AML-193 (cell line): ENCODE measurements around the gene MESD.

Experiments
- DNase-seq, 2 experiments: peaks; one replicate each; lab custom pipeline; 2025; lab: John Stamatoyannopoulos, UW

The MESD gene

GRCh38 chr15:80937718-80938117, 51.9 kb downstream of the MESD start:
- DNase-seq, result no peak

- no peak for DNase-seq
Measured at GRCh38 chr15:80936288-80937078, 53.1 kb downstream of the MESD start.

GRCh38 chr15:80934761-80935221, 54.8 kb downstream of the MESD start:
- DNase-seq, result no peak

DNA sequence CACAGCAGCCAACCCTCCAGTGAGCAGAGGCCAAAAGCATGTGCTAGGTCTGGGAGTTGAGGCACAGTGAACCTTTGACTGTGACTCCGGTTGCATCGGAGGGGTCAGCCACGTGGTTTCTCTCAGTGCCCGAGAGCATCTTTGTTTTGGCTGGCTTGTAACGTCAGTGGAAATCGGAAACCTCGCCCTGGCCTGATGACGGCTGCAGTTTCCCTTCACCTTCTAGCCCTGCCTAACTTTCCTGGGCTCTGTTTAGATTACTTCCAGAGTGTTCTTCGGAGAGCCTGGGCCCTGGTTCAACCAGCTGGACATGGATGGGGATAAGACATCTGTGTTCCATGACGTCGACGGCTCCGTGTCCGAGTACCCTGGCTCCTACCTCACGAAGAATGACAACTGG, 56.6 kb downstream of the MESD start:
- DNase-seq, result no peak

DNA sequence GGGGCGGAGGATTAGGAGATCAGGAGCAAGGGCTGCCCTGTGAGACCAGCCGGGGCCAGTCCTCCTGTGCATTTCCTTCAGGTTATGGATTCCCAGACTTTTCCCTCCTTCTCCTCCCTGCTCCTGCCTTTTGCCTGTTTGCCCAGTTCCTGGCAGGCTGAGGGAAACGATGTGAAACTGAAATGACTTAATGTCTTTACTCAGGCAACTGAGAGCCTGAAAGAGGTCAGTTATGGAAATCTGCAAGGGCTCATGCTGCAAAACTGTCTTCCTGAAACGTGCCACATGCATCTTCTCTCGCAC, 57.2 kb downstream of the MESD start:
- DNase-seq, result no peak

DNA sequence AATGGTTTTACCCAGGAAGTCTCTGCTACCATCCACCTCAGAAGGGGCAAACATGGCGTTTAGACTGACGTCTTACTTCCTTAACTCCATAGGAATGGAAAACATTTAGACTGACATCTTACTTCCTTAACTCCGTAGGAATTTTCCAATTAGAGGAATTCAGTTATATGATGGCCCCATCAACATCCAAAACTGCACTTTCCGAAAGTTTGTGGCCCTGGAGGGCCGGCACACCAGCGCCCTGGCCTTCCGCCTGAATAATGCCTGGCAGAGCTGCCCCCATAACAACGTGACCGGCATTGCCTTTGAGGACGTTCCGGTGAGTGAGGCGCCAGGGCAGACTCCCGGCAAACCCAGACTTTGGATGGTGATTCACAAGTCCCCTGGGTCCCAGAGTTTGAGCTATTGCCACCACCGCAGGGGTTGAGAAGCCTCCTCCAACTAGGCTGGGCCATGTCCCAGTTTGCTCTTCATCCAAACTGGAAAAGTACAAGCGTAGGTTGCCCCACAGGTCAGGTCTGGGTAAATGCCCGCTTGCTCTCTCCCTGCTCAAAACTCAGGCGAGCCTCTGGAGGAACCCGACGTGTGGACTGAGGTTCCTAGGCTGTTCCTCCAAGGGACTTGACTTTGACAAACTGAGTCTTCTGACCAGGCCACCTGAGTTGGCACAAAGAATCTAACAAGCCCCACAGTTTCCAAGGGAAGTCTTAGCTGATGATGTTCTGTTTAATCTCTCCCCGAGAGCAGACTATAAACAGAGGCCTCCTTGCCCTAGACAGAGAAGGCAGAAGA, 57.7 kb downstream of the MESD start:
- DNase-seq, result no peak

DNA sequence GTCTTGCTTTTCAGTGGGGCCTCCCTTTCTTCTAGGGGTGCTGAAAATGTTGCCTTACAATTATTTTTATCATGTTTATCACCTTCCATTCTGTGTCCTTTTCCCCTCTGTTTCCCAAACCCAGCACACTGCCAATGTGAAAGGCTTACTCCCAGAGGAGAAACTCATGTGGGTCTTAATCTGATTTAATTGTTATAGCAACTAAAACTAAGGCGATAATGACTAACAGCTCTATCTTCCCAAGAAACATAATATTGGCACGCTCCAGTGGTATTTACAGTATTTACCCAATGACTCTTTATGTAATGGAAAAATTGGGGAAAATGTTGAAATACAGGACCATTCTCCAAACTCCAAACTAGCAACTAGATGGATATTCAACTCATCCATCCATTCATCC, 58.4 kb downstream of the MESD start:
- DNase-seq, result no peak

DNA sequence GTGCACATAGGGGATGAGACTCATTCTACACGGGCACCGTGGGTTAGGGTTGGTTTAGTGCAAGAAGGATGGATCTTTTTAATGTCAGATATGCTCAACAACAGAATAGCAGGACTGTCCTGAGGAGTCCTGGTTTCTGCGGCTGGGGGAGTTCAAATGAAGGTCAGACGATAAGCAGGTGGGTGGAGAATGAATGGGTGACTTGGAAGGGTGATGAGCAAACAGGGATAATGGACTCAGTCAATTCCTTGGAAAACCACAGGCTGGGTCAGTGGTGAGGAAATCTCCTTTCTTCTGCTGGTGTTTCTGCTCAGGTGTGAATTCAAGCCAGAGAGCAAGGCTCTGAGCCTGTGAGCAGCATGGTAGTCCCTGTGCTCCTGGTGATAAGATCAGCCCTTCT, 59.9 kb downstream of the MESD start:
- no peak for DNase-seq

GRCh38 chr15:80929225-80929624, 60.4 kb downstream of the MESD start:
- no peak for DNase-seq

DNA sequence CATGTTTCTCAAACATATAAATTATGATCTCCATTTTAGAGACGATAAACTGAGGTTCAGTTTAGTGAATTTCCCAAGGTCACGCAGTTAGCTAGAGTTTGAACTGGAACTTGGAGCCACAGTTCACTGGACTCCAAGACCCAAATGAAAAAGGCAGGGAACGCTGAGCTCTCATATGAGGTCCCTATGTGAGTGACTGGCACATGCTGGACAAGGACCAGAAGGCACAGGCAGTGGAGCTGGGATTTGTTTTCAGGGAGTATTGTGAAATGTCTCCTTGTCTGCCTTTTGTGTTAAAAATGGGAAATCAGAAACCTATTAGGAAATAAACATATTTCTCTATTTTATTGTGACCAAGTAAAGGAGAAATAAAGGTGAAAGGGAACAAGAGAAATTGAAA, 63.5 kb downstream of the MESD start:
- DNase-seq, result no peak

- no peak for DNase-seq
Measured at GRCh38 chr15:80925597-80926059, 64.0 kb downstream of the MESD start.

DNA sequence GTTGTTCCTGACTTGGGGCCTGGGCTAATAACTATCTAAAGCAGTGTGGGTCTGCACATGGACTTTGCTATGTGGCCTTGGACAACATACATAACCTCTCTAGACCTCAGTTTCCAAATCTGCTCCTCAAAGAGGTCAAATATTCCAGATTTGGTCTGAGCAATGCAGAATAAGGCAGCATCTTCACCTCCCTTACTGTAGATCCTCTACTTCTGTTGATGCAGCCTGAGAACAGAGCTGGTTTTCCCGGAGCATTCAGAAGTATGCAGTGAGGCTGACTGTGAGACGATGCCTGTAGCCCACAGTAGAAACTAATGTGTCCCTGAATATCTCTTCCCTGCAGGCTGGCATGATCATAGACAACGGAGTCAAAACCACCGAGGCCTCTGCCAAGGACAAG, 65.3 kb downstream of the MESD start:
- no peak for DNase-seq

DNA sequence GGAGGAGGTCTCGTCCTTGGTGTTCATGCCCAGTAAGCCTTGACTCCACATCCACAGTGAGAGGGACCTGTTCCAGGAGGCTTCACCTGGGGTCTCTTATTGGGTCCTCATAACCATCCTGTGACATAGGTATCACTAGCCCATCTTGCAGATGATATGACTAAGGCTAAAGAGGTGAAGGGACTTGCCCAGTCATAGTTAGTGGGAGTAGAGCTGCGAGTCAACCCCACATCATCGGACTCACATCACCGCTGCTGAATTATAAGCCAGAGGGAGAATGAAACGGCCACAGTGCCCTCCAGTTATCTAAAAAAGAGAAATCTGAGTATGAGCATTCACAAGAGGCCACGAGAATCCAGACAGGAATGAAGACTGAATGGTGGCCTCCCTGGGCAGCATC, 66.0 kb downstream of the MESD start:
- no peak for DNase-seq

GRCh38 chr15:80921736-80922410, 67.7 kb downstream of the MESD start:
- DNase-seq, result no peak

- DNase-seq, result no peak
Measured at GRCh38 chr15:80920271-80920699, 69.3 kb downstream of the MESD start.

DNA sequence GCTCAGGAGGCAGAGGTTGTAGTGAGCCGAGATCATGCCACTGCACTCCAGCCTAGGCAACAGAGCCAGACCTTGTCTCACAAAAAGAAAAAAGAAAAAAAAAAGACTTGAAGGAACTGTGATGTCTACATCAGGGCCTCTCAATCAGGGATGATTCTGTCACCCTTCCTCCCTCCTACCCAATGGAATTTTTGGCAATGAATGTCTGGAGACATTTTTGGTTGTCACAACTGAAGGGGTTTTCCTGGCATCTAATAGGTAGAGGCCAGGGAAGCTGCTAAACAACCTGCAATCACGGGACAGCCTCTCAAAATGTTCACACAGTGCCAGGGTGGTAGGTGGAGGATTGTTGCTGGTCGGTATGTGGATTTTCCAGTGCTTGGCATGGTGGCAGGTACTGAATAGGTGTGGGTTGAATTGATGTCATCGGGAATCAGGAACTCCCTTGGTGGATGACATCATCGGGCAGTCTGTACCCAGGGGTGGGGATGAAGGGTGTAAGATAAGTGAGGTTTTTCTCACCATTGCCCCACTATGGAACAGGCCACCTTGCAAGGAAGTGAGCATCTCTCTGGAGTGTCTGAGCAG, 71.3 kb downstream of the MESD start:
- no peak for DNase-seq

GRCh38 chr15:80916056-80916455, 73.6 kb downstream of the MESD start:
- DNase-seq, result no peak

GRCh38 chr15:80915472-80915871, 74.1 kb downstream of the MESD start:
- DNase-seq, result no peak

- DNase-seq, result no peak
Measured at GRCh38 chr15:80913541-80913940, 76.1 kb downstream of the MESD start.

DNA sequence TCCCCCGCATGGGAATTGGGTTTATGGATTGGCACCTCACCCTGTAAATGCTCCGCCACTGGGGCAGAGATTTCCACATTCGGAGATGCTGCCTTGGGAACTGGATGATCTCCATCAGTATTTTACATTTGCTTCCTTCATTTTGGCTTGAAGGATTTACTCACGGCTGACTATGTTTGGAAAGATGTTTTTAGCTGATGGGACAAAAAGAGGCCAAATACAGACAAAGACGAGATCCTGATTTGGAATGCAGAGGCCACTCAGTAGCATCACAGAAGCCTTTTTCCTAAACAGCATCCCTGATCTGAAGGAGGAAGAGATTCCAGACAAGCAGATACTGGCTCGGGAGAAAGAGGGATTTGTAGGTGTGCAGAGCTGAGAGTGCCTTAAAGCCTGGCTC, 76.9 kb downstream of the MESD start:
- DNase-seq, result no peak

GRCh38 chr15:80911821-80912220, 77.8 kb downstream of the MESD start:
- no peak for DNase-seq

GRCh38 chr15:80906159-80906766, 83.4 kb downstream of the MESD start:
- DNase-seq, result no peak
